ENCODE results near the gene DENND2C.

Gene DENND2C

DNA sequence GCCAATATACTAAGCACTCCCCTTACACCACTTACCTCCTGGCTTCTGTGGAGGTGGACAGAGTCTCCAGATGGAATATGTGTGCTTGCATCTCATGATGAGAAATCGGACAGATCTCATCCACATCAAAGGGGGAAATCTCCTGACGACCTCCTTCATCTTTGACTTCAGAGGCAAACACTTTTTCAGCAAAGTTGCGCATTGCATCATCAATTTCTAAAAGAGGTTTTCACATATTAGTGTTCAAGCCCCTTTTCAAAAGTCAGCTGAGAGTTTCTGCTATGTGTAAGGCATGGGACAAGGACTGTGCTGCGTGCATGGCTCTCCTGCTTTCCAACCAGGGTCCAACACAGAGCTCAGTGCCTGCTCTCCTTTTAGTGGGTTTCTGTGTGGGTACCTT, 18.7 kb upstream of the DENND2C start:
- FAIRE-seq, result no peak

DNA sequence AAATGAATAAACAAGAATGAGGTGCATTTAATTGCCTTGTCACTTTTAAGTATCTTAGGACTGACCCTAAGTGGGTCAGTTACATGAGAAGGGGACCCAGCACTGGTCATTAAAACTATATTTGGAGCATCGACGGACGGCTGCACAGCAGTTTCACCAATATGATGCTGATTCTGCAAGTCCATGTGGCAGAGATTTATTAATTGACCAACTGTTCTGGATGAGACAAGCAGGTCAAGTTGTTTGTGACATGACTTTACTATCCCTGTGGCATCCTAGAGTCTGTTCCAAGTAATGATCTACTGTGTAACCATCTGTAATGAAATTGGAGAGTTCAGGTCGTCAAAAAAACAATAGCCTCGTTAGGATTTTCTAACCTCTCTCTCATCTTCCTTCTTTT, 16.0 kb upstream of the DENND2C start:
- FAIRE-seq (no peak), DNase-seq (ENCODE audit: insufficient read length, low spot score) (no peak)

More for the DNA sequence above, 18.7 kb upstream of the DENND2C start:
- no peak for DNase-seq (ENCODE audit: insufficient read length, low spot score)

DNA sequence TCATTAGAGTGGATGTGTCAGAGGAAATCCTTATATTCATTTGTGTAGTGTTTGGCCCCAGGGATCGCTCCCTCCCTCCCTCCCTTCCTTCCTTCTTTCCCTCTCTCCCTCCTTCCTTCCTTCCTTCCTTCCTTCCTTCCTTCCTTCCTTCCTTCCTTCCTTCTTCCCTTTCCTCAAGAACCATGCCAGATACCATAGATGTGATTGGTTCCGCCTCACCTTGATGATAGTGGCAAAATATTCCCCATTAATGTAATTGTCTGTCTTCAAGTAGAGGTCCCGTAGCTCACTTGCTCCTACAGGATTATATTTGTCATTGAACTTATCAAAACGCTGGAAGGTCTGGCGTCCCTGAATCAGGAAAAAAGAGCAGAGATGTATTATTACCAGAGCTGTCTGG, 7.8 kb upstream of the DENND2C start:
- no peak for FAIRE-seq
- DNase-seq (ENCODE audit: insufficient read length, low spot score), result no peak

DNA sequence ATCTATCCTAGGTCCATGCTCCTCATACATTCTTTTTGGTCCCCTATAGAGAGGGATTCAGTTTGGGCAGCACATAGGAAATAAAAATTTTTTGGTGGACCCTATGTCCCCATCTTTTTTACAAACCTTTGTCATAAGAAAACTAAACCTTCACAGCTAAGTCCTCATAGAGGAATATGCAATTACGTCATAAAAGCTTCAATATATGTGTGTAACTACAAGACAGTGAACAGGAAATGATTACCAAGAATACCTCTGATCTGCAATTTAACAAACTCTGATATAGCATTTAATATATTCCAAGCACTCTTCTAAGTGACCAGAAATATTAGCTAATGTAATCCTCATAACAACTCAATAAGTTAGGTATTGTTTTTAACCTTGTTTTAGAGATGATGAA, 6.3 kb upstream of the DENND2C start:
- no peak for FAIRE-seq
- DNase-seq (ENCODE audit: insufficient read length, low spot score), result no peak

DNA sequence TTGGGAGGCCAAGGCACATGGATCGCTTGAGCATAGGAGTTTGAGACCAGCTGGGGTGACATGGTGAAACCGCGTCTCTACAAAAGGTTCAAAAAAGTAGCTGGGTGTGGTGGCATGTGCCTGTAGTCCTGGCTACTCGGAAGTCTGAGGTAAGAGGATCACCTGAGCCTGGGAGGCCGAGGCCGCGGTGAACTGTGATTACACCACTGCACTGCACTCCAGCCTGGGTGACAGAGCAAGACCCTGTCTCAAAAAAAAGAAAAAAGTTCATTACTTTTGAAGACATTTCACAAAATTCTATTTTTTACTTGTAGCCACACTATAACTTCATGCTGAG, 2.1 kb upstream of the DENND2C start:
- FAIRE-seq (no peak), DNase-seq (ENCODE audit: insufficient read length, low spot score) (no peak)

DNA sequence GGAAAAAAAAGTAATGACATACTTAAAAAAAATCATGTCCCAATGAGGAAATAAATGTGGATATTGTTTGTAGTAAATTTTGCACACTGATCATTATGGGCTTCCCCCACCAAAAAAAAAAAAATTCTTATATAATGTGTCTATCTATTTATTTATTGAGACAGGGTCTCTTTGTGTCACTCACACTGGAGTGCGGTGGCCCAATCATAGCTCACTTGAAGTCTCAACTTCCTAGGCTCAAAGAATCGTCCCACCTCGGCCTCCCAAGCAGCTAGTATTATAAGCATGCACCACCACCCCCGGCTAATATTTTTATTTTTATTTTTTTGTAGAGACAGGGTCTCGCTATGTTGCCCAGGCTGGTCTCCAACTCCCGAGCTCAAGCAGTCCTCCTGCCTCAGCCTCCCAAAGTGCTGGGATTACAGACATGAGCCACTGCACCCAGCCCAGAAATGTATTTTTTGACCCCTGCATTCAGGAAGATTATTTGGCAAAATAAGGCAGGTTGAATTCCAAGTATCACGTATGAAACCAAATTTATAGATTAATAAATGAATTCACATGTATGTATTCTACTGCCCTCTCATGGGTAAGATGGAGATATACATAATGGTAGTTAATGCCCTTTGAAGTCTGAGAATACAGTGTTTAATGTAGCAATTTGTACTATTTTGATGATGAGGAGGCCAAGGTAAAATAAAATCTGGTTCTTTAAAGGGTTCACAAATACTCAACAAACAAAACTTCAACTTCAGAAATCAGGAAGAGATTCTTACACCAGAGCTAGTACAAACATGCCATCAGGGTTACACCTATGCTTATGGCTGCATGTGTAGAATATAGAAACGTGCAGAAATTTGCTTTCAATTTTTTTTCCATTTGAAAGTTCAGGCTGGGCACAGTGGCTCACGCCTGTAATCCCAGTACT, 1.4 kb upstream of the DENND2C start:
- DNase-seq (ENCODE audit: insufficient read length, low spot score) (peak; percentile 8), FAIRE-seq (no peak)

DNA sequence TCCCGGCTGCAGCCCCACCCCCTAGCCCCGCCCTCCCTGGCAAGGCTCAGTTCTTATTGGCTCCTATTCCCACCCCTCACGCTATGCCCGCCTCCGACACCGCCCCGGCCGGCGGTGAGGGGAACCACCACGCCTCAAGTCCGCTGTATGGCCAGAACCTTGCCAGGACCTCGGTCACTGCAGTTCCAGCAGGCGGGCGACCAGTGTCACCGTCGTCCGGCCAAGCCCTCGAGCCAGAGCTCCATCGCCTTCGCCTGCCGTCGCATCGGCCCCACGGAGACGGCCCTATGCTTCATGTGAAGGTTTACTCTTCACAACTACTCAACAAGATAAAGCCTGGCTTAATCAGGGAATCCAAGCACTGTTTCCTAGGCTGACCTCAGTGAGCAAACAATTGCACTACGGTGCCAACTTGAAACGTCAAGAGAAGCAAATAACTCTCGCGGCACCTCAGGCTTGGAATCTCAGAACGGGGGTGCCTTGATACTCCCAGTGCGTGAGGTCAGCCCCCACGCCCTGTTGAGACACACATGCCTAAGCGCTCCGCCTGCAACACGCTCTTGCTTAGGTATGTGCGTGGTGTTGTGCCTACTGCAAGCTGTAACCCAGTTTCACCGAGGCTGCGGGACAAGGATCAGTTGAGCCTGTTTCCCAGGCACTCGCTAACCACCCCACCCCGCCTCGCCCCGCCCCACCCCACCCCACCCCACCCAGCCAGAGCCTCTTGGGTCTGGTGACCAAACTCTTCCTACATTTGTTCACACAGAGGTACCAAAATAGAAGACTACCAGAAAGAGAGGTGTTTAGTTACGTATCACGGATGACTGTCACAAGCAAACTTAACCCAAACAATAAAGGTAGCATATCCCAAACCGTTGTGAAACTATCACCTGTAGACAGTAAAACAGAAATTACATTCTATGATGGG, 498 bp upstream of the DENND2C start:
- FAIRE-seq, result peak; percentile 64
- DNase-seq (ENCODE audit: insufficient read length, low spot score), result peak; percentile 77

DNA sequence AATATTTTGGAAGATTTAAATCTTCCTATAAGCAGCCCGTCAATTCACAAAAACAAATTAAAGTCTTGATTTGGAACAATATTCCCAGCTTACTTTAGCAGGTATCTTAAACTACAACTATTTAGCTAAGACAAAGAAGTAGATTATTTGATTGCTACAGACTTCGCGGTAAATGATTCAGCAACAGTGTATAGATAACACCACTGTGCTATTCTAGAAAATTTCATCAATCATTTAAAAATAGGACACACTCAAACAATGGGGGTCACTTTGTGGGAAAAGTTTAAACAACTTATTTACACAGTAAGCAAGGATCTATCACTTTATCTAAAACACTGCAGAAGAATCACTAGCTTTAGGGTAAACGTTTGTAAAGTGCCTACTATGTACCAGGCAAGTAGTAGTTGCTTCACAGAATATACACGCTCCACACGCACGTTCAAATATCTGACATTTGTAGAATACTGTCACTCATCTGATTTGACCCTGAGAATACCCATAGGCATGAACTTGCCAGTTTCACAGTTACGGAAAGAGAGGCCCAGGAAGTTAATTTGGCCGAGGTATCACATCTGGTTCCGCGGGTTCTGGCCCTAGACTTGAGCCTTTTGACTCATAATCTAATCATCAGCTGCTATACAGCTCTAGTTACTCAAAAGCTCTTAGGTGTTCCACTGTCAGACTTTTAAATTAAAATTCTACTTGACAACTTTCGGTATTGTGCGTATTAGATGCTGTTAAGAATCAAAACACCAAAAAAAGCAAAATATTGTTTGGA, 876 bp downstream of the DENND2C start:
- no peak for FAIRE-seq
- no peak for DNase-seq (ENCODE audit: insufficient read length, low spot score)

DNA sequence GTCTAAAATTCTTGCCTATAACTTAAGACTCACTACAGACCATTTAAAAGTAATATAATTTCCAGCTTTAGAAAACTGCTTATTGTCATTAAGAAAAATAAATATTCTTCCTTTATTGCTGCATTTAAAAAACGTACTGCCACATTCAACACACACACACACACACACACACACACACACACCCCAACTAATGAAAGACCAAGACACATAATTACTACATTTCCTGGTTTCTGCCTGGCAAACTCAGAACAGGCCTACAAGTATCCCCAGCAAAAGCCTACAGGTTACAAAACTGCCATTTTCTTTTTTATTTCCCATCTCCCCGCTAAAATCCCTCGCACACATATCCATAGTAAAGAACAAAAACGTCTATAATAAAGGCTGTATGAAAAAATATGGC, 1.5 kb downstream of the DENND2C start:
- no peak for DNase-seq (ENCODE audit: insufficient read length, low spot score)

DNA sequence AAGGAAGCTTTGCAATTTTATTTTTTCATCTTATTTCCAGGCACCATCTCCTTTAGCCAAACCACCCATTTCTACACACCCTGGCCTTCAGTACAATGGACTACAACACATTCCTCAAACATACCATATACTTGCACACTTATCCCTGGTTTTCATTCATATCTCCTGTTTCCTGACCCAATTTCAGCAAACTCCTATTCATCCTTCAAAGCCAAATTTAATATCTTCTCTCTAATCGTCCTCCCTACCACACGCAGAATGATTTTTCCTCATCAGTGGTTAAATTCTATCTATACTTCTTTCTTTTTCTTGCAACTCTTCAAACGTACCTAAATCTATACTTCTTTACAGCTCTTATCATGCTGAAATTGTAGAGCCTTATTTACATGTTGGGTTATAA, 2.9 kb downstream of the DENND2C start:
- FAIRE-seq, result no peak
- no peak for DNase-seq (ENCODE audit: insufficient read length, low spot score)

More for the DNA sequence above, 1.5 kb downstream of the DENND2C start:
- FAIRE-seq, result no peak

DNA sequence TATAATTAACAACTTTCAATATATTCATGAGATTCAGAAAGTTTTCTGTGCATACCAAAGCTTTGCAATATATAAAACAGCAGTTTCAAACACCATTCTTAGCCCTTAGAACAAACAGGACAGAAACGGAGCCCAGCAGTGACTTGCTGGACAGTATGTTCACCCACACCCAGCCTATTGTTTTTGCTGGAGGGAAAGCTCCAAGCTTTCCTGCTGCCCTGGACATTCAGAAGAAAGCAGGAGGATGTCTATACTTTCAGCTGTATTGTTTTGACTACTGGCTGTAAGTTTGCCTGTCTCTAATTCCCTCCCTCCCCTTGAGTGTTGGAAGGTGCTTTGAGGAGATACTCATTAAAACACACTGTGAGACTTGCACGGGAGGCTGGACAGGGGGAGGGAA, 9.6 kb downstream of the DENND2C start:
- FAIRE-seq (no peak), DNase-seq (ENCODE audit: insufficient read length, low spot score) (no peak)

DNA sequence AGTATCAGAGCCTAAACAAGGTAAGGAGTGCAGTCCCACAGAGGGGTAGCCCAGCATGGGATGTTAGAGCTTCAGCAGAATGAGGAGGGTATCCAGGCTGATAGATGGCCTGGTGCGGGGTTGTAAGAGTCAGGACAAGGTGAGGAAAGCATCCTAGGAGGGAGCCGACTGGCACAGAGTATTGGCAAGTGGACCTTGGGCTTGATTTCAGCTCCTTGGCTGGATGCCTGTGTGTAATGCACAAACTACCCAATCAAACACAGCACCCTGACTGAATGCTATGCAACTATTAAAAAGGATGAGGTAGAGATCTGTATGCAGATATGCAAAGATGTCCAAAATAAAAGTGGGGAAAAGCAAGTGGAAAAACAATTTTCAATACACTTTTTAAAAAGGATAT, 18.0 kb downstream of the DENND2C start:
- FAIRE-seq, result no peak
- no peak for DNase-seq (ENCODE audit: insufficient read length, low spot score)

DNA sequence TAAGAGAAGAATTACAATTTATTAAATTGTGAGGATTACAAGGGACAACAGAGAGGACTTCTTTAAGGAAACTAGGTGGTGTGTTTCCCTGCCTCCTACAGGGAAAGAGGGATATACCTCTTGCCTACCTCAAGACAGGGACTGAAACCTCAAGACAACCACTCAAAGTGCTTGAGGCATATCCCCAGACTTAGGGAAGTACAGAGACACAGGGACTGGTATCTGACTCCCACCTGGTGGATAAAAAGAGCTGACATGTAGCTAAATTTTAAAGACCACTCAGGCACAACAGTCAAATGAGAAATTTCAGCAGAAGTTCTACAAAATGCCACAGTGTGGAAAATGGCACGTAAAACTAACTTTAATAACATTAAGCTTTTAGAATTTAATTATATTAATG, 21.3 kb downstream of the DENND2C start:
- no peak for DNase-seq (ENCODE audit: insufficient read length, low spot score)
- no peak for FAIRE-seq

DNA sequence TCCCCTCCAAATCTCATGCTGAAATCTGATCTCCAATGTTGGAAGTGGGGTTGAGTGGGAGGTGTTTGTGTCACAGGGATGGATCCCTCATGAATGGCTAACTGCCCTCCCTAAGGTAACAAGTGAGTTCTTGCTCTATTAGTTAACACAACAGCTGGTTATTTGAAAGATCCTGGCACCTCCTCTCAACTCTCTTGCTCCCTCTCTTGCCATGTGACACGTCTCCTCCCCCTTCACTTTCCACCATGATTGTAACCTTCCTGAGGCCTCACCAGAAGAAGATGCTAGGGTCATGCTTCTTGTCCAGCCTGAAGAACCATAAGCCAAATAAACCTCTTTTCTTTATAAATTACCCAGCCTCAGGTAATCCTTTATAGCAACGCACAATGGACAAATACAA, 28.5 kb downstream of the DENND2C start:
- no peak for FAIRE-seq
- DNase-seq (ENCODE audit: insufficient read length, low spot score), result no peak

DNA sequence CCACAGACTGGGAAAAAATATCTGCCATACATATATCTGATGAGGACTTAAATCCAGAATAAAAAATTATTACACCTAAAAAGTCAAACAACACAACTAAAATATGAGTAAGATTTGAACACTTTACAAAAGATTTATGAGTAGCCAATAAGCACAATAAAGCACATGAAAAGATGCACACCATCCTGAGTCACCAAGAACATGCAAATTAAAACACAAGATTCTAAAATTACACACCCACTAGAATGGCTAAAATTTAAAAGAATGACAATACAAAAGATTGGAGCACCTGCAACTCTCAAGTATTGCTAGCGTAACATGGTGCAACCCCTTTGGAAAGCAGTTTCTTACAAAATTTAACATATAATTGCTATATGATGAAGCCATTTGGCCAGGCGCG, 30.9 kb downstream of the DENND2C start:
- DNase-seq (ENCODE audit: insufficient read length, low spot score), result no peak
- FAIRE-seq, result no peak

DNA sequence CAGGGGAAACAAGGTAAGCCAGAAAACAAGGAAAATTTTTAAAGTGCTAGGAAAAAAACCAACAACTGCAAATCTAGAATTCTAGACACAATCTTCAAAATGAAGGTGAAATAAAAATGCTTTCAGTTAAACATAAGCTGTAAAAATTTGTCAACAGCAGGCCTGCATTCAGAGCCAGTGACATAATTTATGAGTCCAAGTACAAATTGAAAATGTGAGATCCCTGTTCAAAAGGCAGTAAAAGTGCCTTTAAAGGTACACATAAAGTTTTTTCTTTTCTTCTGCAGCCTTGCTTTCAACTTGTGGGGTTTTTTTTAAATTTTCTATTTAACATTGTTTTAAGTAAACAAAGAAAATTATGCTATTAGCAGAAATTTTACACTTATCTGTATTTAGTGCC, 37.4 kb downstream of the DENND2C start:
- DNase-seq (ENCODE audit: insufficient read length, low spot score), result no peak

DNA sequence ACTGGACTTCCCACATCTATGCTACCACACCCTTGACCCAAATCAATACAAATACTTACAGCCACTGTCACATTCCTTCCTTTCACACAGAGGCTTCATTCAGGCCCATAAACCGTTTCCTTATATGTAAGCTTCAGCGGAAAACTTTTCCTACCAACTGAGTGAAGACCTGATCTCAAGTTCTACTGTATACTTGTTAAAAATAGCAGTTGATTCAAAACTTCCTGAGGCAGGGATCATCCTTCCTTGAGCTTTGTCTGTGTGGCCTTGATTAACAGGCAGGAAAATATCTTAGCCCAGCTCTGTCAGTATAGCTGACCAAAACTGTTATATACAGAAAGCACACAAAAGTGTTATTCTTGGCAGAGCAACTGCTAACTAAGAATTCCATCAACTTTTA, 42.7 kb downstream of the DENND2C start:
- FAIRE-seq, result no peak
- DNase-seq (ENCODE audit: insufficient read length, low spot score), result no peak

More for the DNA sequence above, 37.4 kb downstream of the DENND2C start:
- FAIRE-seq, result no peak

DNA sequence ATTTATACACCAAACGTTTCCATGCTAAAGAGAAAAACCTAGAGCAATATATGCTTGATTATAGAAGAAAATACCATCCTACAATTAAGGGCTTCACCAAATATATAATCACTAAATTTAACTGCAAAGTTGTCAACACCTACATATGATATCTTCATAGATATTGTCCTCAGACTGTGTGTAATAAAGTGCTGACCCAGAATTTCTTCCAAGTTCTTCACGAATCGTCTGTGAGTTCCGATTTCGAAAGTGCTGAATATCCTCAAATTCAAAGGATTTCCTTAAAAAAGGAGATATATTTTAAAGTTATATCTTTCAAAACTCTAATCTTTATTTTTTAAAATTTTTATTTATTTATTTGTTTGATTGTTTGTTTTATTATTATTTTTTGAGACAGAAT, 46.5 kb downstream of the DENND2C start:
- FAIRE-seq (no peak), DNase-seq (ENCODE audit: insufficient read length, low spot score) (no peak)

DNA sequence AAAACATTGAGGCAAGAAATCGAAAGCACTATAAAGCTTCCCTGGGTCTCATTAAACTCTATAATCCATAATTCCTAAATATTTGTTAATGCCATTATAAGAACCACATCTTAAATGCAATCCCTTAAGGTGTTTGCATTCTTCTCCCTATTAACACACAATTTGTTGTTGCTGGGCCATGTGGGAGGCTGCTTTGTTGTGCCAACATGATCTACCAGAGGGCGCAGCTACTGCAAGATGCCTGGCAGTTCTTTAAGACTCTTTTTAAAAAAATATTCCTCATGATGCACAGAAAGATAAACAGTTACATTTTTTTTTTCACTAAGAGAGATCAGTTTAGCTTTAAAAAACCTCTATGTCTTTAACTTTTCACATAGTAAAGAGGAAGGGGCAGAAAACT, 49.4 kb downstream of the DENND2C start:
- no peak for DNase-seq (ENCODE audit: insufficient read length, low spot score)
- no peak for FAIRE-seq

DNA sequence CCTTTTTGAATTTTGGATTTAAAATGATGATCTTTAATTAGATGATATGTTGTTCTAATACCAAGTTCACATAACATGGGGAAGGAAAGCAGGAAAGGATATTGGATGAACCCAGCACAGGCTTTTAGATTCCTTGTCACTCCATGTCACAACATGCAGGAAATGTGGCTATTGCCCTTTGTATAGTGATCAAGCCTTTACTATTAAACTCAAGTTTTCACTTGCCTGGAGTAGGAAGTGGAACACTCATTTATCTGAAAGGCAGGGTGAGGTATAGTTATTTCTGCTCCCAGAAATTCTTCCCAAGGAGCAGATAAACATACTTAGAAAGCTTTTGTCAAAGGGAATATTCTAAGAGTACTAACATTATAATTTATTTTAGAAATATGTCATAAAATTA, 51.2 kb downstream of the DENND2C start:
- FAIRE-seq (no peak), DNase-seq (ENCODE audit: insufficient read length, low spot score) (no peak)

All from HTR-8/SVneo (cell line).